Transverse colon (tissue), 4 donors: Measurements from ENCODE around the gene ELN.
A peak's percentile ranks its signal among the peaks of the same experiment; 100 is the strongest.

Experiments
- CTCF ChIP-seq, 5 experiments: fragments of 200-600 bp in 3 of 5; fragments of 450-650 bp in 2 of 5; sonication (generic) in 3 of 5; IDR thresholded peaks; 1 replicate in 2 of 5; 2 replicates in 3 of 5; pipeline ENCODE4 v1.5.1; 2016 to 2017; ENCODE audit warnings: antibody characterized with exemption in 5 of 5, inconsistent platforms in 3 of 5, mild to moderate bottlenecking in 2 of 5, moderate library complexity in 1 of 5
- EP300 ChIP-seq: sonication (generic); formaldehyde crosslinking; IDR thresholded peaks from one replicate; pipeline ENCODE4 v1.6.1; 2017; ENCODE audit warnings: antibody characterized with exemption, low read depth
- POLR2A ChIP-seq: fragments of 450-650 bp; IDR thresholded peaks from one replicate; pipeline ENCODE4 v1.6.1; 2016; ENCODE audit warnings: antibody characterized with exemption, mild to moderate bottlenecking, moderate library complexity
- POLR2AphosphoS5 ChIP-seq, 3 donors: sonication (generic); formaldehyde crosslinking; IDR thresholded peaks; one replicate each; pipeline ENCODE4 v1.6.1; 2016; ENCODE audit warnings: antibody characterized with exemption in 3 of 3

GRCh38 chr7:73994023-73994422 lies 34.0 kb upstream of the ELN start:
- TF ChIP-seq CTCF (IDR thresholded peaks at IDR 0.05) (no peak), POLR2A (no peak), EP300 (no peak), POLR2AphosphoS5 (IDR thresholded peaks at IDR 0.05) (peak in 2 of 3 donors; percentile 5 to 30)
